ENCODE measurements around the gene MVD. TPM values are rescaled to one million over a fixed set of nuclear protein-coding genes. Genes with fewer than 3 reads are reported as not detected.

The MVD gene
- total RNA-seq, 1 donor from 2014 or later, result 123 TPM

DNA sequence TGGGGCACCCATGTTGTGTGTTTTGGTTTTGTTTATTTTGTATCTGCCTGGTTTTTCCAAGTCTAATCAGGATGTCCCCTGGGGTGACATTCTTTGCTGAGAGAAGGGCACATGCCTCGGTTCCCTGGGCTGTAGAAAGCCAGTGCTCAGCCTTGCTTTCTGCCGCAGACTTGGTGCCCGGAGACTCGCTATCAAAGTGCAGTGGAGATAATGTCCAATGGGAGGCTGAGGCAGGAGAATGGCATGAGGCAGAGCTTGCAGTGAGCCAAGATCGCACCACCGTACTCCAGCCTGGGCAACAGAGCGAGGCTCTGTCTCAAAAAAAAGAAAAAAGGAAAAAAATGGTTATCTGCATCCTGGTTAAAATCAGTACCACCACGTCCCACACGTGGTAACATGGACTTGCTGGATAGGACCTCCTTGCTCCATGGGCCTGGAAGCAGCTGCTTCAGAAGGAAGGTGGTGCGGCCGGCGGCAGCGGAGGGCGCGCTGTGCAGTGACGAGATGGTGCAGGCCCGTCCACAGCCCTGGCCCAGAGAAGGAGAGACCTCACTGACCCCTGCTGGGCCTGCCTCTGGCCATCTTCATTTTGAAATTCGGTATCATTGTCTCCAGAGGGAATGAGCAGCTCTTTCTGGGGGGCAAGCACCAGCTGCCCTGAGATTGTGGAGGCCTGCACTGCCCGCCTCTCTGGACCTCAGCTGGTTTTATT lies 43.8 kb downstream of the MVD start:
- TF ChIP-seq, protein P1, sequence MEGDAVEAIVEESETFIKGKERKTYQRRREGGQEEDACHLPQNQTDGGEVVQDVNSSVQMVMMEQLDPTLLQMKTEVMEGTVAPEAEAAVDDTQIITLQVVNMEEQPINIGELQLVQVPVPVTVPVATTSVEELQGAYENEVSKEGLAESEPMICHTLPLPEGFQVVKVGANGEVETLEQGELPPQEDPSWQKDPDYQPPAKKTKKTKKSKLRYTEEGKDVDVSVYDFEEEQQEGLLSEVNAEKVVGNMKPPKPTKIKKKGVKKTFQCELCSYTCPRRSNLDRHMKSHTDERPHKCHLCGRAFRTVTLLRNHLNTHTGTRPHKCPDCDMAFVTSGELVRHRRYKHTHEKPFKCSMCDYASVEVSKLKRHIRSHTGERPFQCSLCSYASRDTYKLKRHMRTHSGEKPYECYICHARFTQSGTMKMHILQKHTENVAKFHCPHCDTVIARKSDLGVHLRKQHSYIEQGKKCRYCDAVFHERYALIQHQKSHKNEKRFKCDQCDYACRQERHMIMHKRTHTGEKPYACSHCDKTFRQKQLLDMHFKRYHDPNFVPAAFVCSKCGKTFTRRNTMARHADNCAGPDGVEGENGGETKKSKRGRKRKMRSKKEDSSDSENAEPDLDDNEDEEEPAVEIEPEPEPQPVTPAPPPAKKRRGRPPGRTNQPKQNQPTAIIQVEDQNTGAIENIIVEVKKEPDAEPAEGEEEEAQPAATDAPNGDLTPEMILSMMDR (IDR thresholded peaks at IDR 0.05; ENCODE audit: unreplicated experiment), result no peak
- peaks cover 15% of the 10 kb centered on the region for H3K27me3 Mint-ChIP-seq (ENCODE audit: unreplicated experiment)
- H3K36me3 Mint-ChIP-seq (ENCODE audit: low read depth, unreplicated experiment), result peaks cover 22% of the 10 kb centered on the region
- peak overlapping the region; percentile 72 for H3K27ac Mint-ChIP-seq (ENCODE audit: unreplicated experiment)
- peak overlapping the region; percentile 67 for H3K4me3 Mint-ChIP-seq (ENCODE audit: unreplicated experiment)
- peaks cover 18% of the 10 kb centered on the region for H3K4me1 Mint-ChIP-seq (ENCODE audit: unreplicated experiment)
- DNase-seq (ENCODE audit: low spot score), result no peak
- no peaks in the 10 kb centered on the region for H3K9me3 Mint-ChIP-seq (ENCODE audit: unreplicated experiment)

DNA sequence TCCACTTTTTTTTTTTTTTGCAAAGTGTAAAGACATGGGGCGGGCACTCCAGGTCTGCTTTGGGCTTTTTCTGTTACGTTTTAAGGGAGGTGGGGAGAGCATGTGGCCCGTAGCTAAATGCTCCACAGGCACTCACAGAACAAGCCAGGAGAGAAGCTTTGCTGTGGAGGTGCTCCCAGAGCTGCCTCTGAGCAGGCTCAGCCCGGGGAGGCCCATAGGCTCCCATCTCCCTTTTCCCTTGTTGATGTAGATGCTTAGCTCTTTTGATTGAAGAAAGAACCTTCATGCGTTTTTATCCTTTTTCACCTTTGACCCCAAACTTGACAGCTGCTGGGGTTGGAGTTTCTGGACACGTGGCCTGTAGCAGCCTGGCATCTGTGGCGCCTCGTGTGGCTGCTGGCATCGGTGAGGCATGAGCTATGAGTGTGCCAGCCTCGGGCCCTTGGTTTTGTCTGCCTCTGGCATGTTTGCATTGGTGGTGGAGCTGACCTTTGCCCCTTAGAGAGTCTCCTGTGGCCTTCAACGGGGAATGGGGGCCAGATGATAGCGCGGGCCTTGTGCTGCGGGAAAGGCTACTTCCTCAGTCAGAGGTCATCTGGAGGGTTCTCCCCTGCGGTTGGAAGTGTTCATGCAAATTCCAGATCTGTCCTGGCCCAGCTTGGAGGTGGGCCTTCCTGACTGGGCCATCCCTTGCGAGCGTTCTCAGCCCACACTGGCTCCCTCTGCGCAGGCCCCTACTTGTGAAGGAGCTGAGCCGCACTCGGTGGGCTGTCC lies 44.5 kb downstream of the MVD start:
- no peak for DNase-seq (ENCODE audit: low spot score)
- no peaks in the 10 kb centered on the region for H3K9me3 Mint-ChIP-seq (ENCODE audit: unreplicated experiment)
- H3K36me3 Mint-ChIP-seq (ENCODE audit: low read depth, unreplicated experiment), result peaks cover 21% of the 10 kb centered on the region
- H3K4me3 Mint-ChIP-seq (ENCODE audit: unreplicated experiment), result no peak overlapping the region
- peaks cover 15% of the 10 kb centered on the region for H3K27me3 Mint-ChIP-seq (ENCODE audit: unreplicated experiment)
- TF ChIP-seq, protein P1 (IDR thresholded peaks at IDR 0.05; ENCODE audit: unreplicated experiment), result no peak
- H3K27ac Mint-ChIP-seq (ENCODE audit: unreplicated experiment), result no peak overlapping the region
- H3K4me1 Mint-ChIP-seq (ENCODE audit: unreplicated experiment), result peaks cover 18% of the 10 kb centered on the region

DNA sequence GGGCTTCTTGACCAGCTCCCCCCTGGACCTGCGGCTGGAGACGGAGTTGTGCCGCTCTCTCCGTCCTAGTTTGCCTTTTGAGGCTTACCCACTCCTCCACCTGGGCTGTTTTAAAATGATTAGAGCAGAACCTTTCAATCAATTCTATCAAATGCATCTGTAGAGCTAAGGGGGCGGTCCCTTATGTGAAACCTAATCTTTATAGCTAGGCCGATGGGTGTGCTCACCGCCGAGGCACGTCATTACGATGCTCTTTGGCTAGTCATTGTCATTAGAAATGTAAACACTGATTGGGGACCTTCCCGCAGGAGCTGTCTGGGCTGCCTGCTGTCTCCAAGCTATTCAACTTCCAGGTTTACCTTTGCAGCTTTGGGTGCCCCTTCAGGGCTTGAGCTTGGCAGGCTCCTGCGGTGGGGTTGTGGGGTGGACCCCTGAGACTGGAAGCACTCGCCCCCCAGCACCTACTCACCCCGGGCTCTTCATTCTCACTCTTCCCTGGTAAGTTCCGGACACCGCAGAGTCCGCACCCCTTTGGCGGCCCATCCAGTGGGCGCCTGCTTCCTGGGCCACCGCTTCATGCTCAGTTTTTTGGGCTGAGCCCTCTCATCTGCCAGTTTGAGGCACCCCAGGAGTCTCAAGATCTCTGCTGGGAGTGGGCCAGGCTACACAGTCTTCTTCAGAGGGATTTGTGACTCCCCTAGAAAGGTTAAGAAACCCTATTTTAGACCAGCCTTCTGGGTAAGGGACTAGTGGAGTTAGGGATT lies 45.4 kb downstream of the MVD start:
- Mint-ChIP-seq H3K4me3 (ENCODE audit: unreplicated experiment) (no peak overlapping the region), H3K27ac (ENCODE audit: unreplicated experiment) (no peak overlapping the region), H3K27me3 (ENCODE audit: unreplicated experiment) (peaks cover 15% of the 10 kb centered on the region), H3K9me3 (ENCODE audit: unreplicated experiment) (no peaks in the 10 kb centered on the region), H3K4me1 (ENCODE audit: unreplicated experiment) (peaks cover 21% of the 10 kb centered on the region), H3K36me3 (ENCODE audit: low read depth, unreplicated experiment) (peaks cover 23% of the 10 kb centered on the region)
- TF ChIP-seq, protein P1 (IDR thresholded peaks at IDR 0.05; ENCODE audit: unreplicated experiment), result no peak
- no peak for DNase-seq (ENCODE audit: low spot score)

DNA sequence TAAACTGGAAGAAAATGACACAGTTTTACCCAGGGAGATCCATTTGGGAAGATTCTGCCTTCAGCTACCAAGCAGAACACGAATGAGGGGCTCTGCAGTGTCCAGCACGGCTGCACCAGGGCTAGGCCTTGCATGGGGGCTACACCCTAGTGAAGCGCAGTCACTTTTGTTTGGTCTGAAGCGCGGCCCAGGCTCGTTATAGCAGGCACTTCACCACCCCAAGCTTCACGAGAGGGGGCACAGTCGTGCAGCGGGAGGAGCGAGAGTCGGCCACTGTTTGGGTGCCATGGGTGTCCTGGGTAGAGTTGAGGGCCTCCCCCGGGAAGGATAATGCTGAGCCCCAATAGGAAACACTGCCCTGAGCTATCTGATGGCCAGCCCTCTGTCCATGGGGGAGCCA lies 46.2 kb downstream of the MVD start:
- Mint-ChIP-seq H3K27me3 (ENCODE audit: unreplicated experiment) (peaks cover 15% of the 10 kb centered on the region), H3K4me1 (ENCODE audit: unreplicated experiment) (peaks cover 21% of the 10 kb centered on the region), H3K36me3 (ENCODE audit: low read depth, unreplicated experiment) (peaks cover 23% of the 10 kb centered on the region), H3K27ac (ENCODE audit: unreplicated experiment) (no peak overlapping the region), H3K4me3 (ENCODE audit: unreplicated experiment) (no peak overlapping the region), H3K9me3 (ENCODE audit: unreplicated experiment) (no peaks in the 10 kb centered on the region)
- TF ChIP-seq, protein P1 (IDR thresholded peaks at IDR 0.05; ENCODE audit: unreplicated experiment), result no peak
- DNase-seq (ENCODE audit: low spot score), result no peak
